Suprapubic skin (tissue), 4 donors: ENCODE results near the gene CLCF1.

Experiments used
- CTCF ChIP-seq, 2 donors: fragments of 200-600 bp in 1 of 2; fragments of 450-650 bp in 1 of 2; sonication (generic) in 1 of 2; IDR thresholded peaks; one replicate each; pipeline ENCODE4 v1.5.1; 2016 to 2019; ENCODE audit warnings: antibody characterized with exemption in 2 of 2, mild to moderate bottlenecking in 1 of 2, moderate library complexity in 1 of 2
- EP300 ChIP-seq: sonication (generic); formaldehyde crosslinking; IDR thresholded peaks from one replicate; pipeline ENCODE4 v1.6.1; 2017; ENCODE audit warnings: antibody characterized with exemption
- POLR2AphosphoS5 ChIP-seq, 3 donors: sonication (generic); formaldehyde crosslinking; IDR thresholded peaks; one replicate each; pipeline ENCODE4 v1.6.1; 2017; ENCODE audit warnings: antibody characterized with exemption in 3 of 3

DNA sequence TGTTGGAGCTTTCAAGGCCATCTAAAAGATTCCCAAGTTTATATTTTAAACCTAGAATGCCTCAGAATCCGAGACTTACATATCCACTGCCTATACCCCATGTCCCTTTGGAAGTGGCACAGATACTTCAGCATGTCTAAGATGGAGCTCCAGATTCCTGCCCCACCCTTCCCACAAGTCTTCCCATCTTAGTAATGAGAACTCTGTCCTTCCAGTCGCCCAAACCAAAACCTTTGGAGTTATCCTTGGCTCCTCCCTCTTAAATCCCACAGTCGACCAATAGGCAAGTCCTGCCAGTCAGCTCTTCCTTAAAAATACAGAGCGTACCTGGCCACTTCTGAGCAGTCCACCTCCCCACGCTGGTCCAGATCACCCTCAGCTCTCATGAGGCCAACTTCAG, 24.4 kb downstream of the CLCF1 start:
- TF ChIP-seq CTCF (IDR thresholded peaks at IDR 0.05): no peak
- TF ChIP-seq EP300: no peak
- no peak for TF ChIP-seq POLR2AphosphoS5 (IDR thresholded peaks at IDR 0.05)
